ENCODE measurements around the gene FHOD3.

Gene FHOD3

DNA sequence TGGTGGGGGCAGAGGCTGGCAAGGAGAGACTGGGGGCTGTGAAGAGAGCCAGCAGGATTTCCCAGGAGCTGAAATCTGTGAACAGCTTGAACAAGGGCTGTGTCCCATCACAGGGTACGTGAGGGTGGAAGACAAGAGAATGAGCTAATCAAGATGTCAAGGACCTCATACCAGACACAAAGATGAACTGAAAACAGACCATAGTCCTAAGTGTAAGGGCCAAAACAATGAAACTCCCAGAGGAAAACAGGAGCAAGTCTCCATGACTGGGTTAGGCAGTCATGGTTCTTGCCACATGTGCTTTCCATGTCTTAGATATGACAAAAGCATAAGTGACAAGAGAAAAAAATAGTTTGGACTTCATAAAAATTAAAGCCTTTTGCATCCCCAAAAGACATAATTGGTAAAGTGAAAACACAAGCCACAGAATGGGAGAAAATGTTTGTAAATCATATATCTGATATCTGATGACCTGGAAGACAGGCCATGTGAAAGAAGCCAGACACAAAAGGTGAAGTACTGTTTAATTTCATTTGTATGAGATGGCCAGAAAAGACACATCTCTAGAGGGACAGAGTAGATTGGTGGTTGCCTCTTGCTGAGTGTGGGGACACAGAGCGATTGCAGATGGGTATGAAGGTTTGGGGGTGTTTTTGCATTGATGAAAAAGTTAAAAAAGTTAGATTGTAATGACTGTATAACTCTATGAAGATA, 67.6 kb downstream of the FHOD3 start:
- no peaks in the 10 kb centered on the region for H3K9me3 ChIP-seq (ENCODE audit: insufficient read depth, low read depth, low read length)
- H3K4me3 ChIP-seq (ENCODE audit: low read length, poor library complexity, severe bottlenecking) = no peak overlapping the region
- TF ChIP-seq CTCF (conservative IDR thresholded peaks at IDR 0.05; ENCODE audit: low read length) (no peak), EZH2phosphoT487 (IDR thresholded peaks at IDR 0.05; ENCODE audit: borderline replicate concordance) (no peak)
- no peak overlapping the region for H3K9ac ChIP-seq (ENCODE audit: low read depth, low read length, poor library complexity, severe bottlenecking)
- no peaks in the 10 kb centered on the region for H3K4me1 ChIP-seq (ENCODE audit: insufficient read depth, low read length, poor library complexity, severe bottlenecking)
- no peaks in the 10 kb centered on the region for H4K20me1 ChIP-seq (ENCODE audit: insufficient read depth, low read length, poor library complexity, severe bottlenecking)
- no peaks in the 10 kb centered on the region for H3K79me2 ChIP-seq (ENCODE audit: insufficient read depth, low read length)
- H3F3A ChIP-seq (ENCODE audit: low read depth) = no peaks in the 10 kb centered on the region
- no peaks in the 10 kb centered on the region for H3K27me3 ChIP-seq (ENCODE audit: insufficient read depth, low read length, poor library complexity, severe bottlenecking)
- H3K4me2 ChIP-seq (ENCODE audit: low read depth, low read length, poor library complexity, severe bottlenecking) = no peak overlapping the region
- H2AFZ ChIP-seq (ENCODE audit: low read length) = no peak overlapping the region
- no peaks in the 10 kb centered on the region for H3K36me3 ChIP-seq (ENCODE audit: insufficient read depth, low read length)
- no peaks in the 10 kb centered on the region for H3K9me2 ChIP-seq (replicated peaks; ENCODE audit: low read depth, low read length)

DNA sequence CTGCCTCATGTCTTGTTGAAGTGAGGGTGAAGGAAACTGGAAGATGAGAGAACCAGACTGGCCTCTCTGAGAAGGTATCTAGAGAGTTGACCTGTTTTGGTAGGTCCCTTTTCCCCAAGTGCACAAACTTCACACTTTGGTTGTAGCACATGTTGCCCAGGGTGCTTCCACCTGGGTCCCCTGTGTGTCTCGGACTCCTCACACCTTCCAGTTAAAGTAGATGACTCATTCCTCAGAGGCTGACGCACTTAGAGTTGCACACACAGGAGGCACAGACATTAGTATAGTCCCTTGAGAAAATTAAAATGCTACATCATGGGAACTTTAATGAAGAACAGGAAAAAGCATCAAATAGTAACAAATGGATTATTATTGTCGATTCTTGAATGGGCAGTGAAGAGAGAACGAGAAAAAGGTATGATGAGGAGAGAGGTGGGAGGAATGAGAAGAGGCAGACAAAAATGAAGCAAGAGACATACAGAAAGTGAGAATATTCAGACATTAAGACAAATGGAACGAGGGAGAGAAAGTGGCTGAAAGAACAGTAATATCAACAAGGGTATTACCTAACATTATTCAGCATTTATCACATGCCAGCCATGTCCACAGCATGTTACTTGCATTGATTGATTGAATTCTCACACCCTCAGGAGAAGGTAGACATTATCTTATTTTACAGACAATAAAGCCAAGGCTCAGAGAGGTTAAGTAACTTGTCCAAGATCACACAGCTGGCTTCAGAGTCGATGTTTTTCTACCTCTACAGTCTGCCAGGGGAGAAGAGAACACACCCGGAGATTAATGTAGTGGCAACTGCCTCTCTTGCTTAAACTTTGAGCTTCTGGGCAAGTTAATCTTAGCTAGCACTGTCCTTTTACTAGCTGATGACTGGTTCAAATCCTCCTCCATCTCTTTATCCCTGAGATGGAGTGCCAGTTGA, 68.6 kb downstream of the FHOD3 start:
- H3K79me2 ChIP-seq (ENCODE audit: insufficient read depth, low read length) = no peaks in the 10 kb centered on the region

More for the DNA sequence above, 68.6 kb downstream of the FHOD3 start:
- Histone ChIP-seq H3K9me2 (replicated peaks; ENCODE audit: low read depth, low read length) (no peaks in the 10 kb centered on the region), H2AFZ (ENCODE audit: low read length) (no peak overlapping the region), H4K20me1 (ENCODE audit: insufficient read depth, low read length, poor library complexity, severe bottlenecking) (no peaks in the 10 kb centered on the region), H3K9me3 (ENCODE audit: insufficient read depth, low read depth, low read length) (no peaks in the 10 kb centered on the region), H3F3A (ENCODE audit: low read depth) (no peaks in the 10 kb centered on the region), H3K27me3 (ENCODE audit: insufficient read depth, low read length, poor library complexity, severe bottlenecking) (no peaks in the 10 kb centered on the region), H3K4me3 (ENCODE audit: low read length, poor library complexity, severe bottlenecking) (no peak overlapping the region), H3K36me3 (ENCODE audit: insufficient read depth, low read length) (no peaks in the 10 kb centered on the region), H3K9ac (ENCODE audit: low read depth, low read length, poor library complexity, severe bottlenecking) (no peak overlapping the region), H3K4me2 (ENCODE audit: low read depth, low read length, poor library complexity, severe bottlenecking) (no peak overlapping the region), H3K4me1 (ENCODE audit: insufficient read depth, low read length, poor library complexity, severe bottlenecking) (no peaks in the 10 kb centered on the region)
- TF ChIP-seq CTCF (conservative IDR thresholded peaks at IDR 0.05; ENCODE audit: low read length) (no peak), EZH2phosphoT487 (IDR thresholded peaks at IDR 0.05; ENCODE audit: borderline replicate concordance) (no peak)
